HG02588 (cell line): ENCODE measurements around the gene ZNF282.
A peak's percentile ranks its signal among the peaks of the same experiment; 100 is the strongest.

Source experiments
- ATAC-seq: cut with Tn5 transposase; IDR thresholded peaks from one replicate; pipeline ENCODE4 v1.9.1; 2021; ENCODE audit warnings: mild to moderate bottlenecking, moderate library complexity; ENCODE audit not compliant: unreplicated experiment

ZNF282 gene

GRCh38 chr7:149188637-149189259 is 6.6 kb upstream of the ZNF282 start:
- ATAC-seq = no peak

GRCh38 chr7:149191851-149192250 is 3.5 kb upstream of the ZNF282 start:
- no peak for ATAC-seq

GRCh38 chr7:149194799-149195179 is 557 bp upstream of the ZNF282 start:
- no peak for ATAC-seq

- ATAC-seq = peak; percentile 3
These were observed 882 bp downstream of the ZNF282 start for GRCh38 chr7:149196151-149196704.

- no peak for ATAC-seq
These were observed 1.4 kb downstream of the ZNF282 start for GRCh38 chr7:149196705-149197171.

GRCh38 chr7:149197675-149198074 is 2.3 kb downstream of the ZNF282 start:
- ATAC-seq = no peak

GRCh38 chr7:149198161-149198816 is 2.9 kb downstream of the ZNF282 start:
- ATAC-seq = no peak

GRCh38 chr7:149199234-149199995 is 4.1 kb downstream of the ZNF282 start:
- no peak for ATAC-seq

GRCh38 chr7:149202831-149203231 is 7.5 kb downstream of the ZNF282 start:
- no peak for ATAC-seq

- ATAC-seq = no peak
These were observed 10.5 kb downstream of the ZNF282 start for GRCh38 chr7:149205690-149206381.

GRCh38 chr7:149207324-149208035 is 12.1 kb downstream of the ZNF282 start:
- ATAC-seq = no peak

GRCh38 chr7:149209518-149210269 is 14.3 kb downstream of the ZNF282 start:
- ATAC-seq = no peak

GRCh38 chr7:149210551-149210950 is 15.2 kb downstream of the ZNF282 start:
- ATAC-seq = no peak

- no peak for ATAC-seq
These were observed 18.8 kb downstream of the ZNF282 start for GRCh38 chr7:149214020-149214720.

GRCh38 chr7:149216402-149216801 is 21.1 kb downstream of the ZNF282 start:
- ATAC-seq = no peak

- ATAC-seq = no peak
These were observed 22.2 kb downstream of the ZNF282 start for GRCh38 chr7:149217570-149217969.

GRCh38 chr7:149218469-149219420 is 23.4 kb downstream of the ZNF282 start:
- no peak for ATAC-seq

- no peak for ATAC-seq
These were observed 25.2 kb downstream of the ZNF282 start for GRCh38 chr7:149220534-149220933.
